ENCODE measurements around the gene ZKSCAN4. TPM values are rescaled to one million over a fixed set of nuclear protein-coding genes. Genes with fewer than 3 reads are reported as not detected.

The ZKSCAN4 gene
- total RNA-seq, 2 donors from 2014 or later, result 3.1 to 5.6 TPM

- intact Hi-C loops (cut with DNase I), result no loop called here
Measured at GRCh38 chr6:28213213-28213523, 38.9 kb downstream of the ZKSCAN4 start.

GRCh38 chr6:28212510-28213212 is 39.4 kb downstream of the ZKSCAN4 start:
- intact Hi-C loops (cut with DNase I), result no loop called here
- DNase-seq (ENCODE audit: low spot score), result no peak

More at GRCh38 chr6:28213213-28213523, 38.9 kb downstream of the ZKSCAN4 start:
- no peak for DNase-seq (ENCODE audit: low spot score)

- intact Hi-C loops (cut with DNase I), result no loop called here
- no peak for DNase-seq (ENCODE audit: low spot score)
Measured at GRCh38 chr6:28211840-28212509, 40.1 kb downstream of the ZKSCAN4 start.

GRCh38 chr6:28209753-28210535 is 42.1 kb downstream of the ZKSCAN4 start:
- intact Hi-C loops (cut with DNase I), result no loop called here
- DNase-seq (ENCODE audit: low spot score), result no peak

GRCh38 chr6:28208111-28208659 is 43.9 kb downstream of the ZKSCAN4 start:
- intact Hi-C loops (cut with DNase I), result no loop called here
- no peak for DNase-seq (ENCODE audit: low spot score)

- intact Hi-C loops (cut with DNase I), result no loop called here
- no peak for DNase-seq (ENCODE audit: low spot score)
Measured at GRCh38 chr6:28207510-28208110, 44.5 kb downstream of the ZKSCAN4 start.

- intact Hi-C loops (cut with DNase I), result no loop called here
- DNase-seq (ENCODE audit: low spot score), result no peak
Measured at GRCh38 chr6:28206928-28207509, 45.0 kb downstream of the ZKSCAN4 start.

- DNase-seq (ENCODE audit: low spot score), result no peak
- intact Hi-C loops (cut with DNase I), result no loop called here
Measured at GRCh38 chr6:28206527-28206926, 45.5 kb downstream of the ZKSCAN4 start.

- intact Hi-C loops (cut with DNase I), result no loop called here
- no peak for DNase-seq (ENCODE audit: low spot score)
Measured at GRCh38 chr6:28205879-28206278, 46.2 kb downstream of the ZKSCAN4 start.

- intact Hi-C loops (cut with DNase I), result no loop called here
- no peak for DNase-seq (ENCODE audit: low spot score)
Measured at GRCh38 chr6:28203201-28203600, 48.9 kb downstream of the ZKSCAN4 start.

- intact Hi-C loops (cut with DNase I), result no loop called here
- DNase-seq (ENCODE audit: low spot score), result no peak
Measured at GRCh38 chr6:28200020-28200419, 52.0 kb downstream of the ZKSCAN4 start.

Other genes starting within 250 kb of the ZKSCAN4 start
- under 1 TPM; 0.42 to 0.48 TPM for gene ZNF165, start 171.7 kb downstream of the ZKSCAN4 start, total RNA-seq
- 1 to 10 TPM; 4.8 to 5.3 TPM for gene ZSCAN16, start 127.7 kb downstream of the ZKSCAN4 start, total RNA-seq
- gene ZKSCAN8, start 110.4 kb downstream of the ZKSCAN4 start, total RNA-seq, result 10 to 100 TPM; 16.9 to 18.6 TPM
- 10 to 100 TPM in 1 of 2 donors, 1 to 10 TPM in 1; 9.2 to 10.4 TPM for gene ZSCAN9, start 27.0 kb downstream of the ZKSCAN4 start, total RNA-seq
- gene NKAPL, start 7.0 kb upstream of the ZKSCAN4 start, total RNA-seq, result 1 to 10 TPM; 2.7 to 2.8 TPM
- gene ZSCAN26, start 14.9 kb upstream of the ZKSCAN4 start, total RNA-seq, result 10 to 100 TPM; 15.8 to 18.8 TPM
- 1 to 10 TPM; 6.0 to 6.4 TPM for gene PGBD1, start 29.3 kb upstream of the ZKSCAN4 start, total RNA-seq
- gene ZSCAN31, start 83.9 kb upstream of the ZKSCAN4 start, total RNA-seq, result 10 to 100 TPM; 13.1 to 14.6 TPM
- gene ZKSCAN3, start 97.7 kb upstream of the ZKSCAN4 start, total RNA-seq, result 1 to 10 TPM; 4.0 to 4.5 TPM
- 1 to 10 TPM; 4.2 to 5.0 TPM for gene ZSCAN12, start 147.5 kb upstream of the ZKSCAN4 start, total RNA-seq
- 1 to 10 TPM; 2.0 to 2.8 TPM for gene ZSCAN23, start 191.2 kb upstream of the ZKSCAN4 start, total RNA-seq